ENCODE data around the gene AUH.

DNA sequence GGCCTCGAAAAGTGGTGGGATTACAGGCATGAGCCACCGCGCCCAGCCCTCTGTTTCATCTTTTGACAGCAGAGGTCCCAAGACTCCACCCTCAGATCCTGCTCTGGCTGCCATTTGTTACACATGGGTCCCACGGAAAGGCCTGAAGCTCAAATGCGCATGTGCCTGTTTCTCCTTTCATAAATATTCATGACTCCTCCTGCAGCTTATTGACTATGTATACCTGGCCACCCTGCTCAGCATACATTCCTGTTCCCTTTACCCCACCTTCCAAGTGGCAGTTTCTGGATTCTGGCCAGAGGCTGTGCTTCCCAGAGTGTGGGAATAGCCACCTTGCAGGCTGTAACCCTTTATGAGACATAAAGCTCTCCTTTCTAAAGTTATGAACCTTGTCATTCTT lies 46.5 kb downstream of the AUH start:
- TF ChIP-seq CTCF (IDR thresholded peaks at IDR 0.05 in 2 of 3, conservative IDR thresholded peaks at IDR 0.05 in 1 of 3; ENCODE audit: control insufficient read depth in 2 of 3, extremely low read depth in 1 of 3, insufficient read depth in 1 of 3, low read depth in 3 of 3, low read length in 3 of 3) (no peak), TCF12 (IDR thresholded peaks at IDR 0.05; ENCODE audit: low read depth, low read length) (no peak), YY1 (IDR thresholded peaks at IDR 0.05; ENCODE audit: low read depth, low read length) (no peak), MXI1 (IDR thresholded peaks at IDR 0.05; ENCODE audit: low read depth, low read length) (no peak), HCFC1 (IDR thresholded peaks at IDR 0.05; ENCODE audit: low read length) (no peak), ATF7 (IDR thresholded peaks at IDR 0.05; ENCODE audit: low read depth) (no peak), PAX5 (IDR thresholded peaks at IDR 0.05; ENCODE audit: borderline replicate concordance, low read depth, low read length) (no peak), POLR2A (IDR thresholded peaks at IDR 0.05; ENCODE audit: low read depth, low read length) (no peak), CHD2 (IDR thresholded peaks at IDR 0.05; ENCODE audit: borderline replicate concordance, low read depth, low read length) (no peak), HDGF (IDR thresholded peaks at IDR 0.05) (no peak), POLR2AphosphoS5 (IDR thresholded peaks at IDR 0.05; ENCODE audit: low read length) (no peak)
- TF ChIP-seq, protein P1, sequence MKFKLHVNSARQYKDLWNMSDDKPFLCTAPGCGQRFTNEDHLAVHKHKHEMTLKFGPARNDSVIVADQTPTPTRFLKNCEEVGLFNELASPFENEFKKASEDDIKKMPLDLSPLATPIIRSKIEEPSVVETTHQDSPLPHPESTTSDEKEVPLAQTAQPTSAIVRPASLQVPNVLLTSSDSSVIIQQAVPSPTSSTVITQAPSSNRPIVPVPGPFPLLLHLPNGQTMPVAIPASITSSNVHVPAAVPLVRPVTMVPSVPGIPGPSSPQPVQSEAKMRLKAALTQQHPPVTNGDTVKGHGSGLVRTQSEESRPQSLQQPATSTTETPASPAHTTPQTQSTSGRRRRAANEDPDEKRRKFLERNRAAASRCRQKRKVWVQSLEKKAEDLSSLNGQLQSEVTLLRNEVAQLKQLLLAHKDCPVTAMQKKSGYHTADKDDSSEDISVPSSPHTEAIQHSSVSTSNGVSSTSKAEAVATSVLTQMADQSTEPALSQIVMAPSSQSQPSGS (IDR thresholded peaks at IDR 0.05; ENCODE audit: low read length), result no peak
- TF ChIP-seq, protein P2, sequence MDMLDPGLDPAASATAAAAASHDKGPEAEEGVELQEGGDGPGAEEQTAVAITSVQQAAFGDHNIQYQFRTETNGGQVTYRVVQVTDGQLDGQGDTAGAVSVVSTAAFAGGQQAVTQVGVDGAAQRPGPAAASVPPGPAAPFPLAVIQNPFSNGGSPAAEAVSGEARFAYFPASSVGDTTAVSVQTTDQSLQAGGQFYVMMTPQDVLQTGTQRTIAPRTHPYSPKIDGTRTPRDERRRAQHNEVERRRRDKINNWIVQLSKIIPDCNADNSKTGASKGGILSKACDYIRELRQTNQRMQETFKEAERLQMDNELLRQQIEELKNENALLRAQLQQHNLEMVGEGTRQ (IDR thresholded peaks at IDR 0.05; ENCODE audit: borderline replicate concordance, low read depth, low read length), result no peak
- TF ChIP-seq, protein P3, sequence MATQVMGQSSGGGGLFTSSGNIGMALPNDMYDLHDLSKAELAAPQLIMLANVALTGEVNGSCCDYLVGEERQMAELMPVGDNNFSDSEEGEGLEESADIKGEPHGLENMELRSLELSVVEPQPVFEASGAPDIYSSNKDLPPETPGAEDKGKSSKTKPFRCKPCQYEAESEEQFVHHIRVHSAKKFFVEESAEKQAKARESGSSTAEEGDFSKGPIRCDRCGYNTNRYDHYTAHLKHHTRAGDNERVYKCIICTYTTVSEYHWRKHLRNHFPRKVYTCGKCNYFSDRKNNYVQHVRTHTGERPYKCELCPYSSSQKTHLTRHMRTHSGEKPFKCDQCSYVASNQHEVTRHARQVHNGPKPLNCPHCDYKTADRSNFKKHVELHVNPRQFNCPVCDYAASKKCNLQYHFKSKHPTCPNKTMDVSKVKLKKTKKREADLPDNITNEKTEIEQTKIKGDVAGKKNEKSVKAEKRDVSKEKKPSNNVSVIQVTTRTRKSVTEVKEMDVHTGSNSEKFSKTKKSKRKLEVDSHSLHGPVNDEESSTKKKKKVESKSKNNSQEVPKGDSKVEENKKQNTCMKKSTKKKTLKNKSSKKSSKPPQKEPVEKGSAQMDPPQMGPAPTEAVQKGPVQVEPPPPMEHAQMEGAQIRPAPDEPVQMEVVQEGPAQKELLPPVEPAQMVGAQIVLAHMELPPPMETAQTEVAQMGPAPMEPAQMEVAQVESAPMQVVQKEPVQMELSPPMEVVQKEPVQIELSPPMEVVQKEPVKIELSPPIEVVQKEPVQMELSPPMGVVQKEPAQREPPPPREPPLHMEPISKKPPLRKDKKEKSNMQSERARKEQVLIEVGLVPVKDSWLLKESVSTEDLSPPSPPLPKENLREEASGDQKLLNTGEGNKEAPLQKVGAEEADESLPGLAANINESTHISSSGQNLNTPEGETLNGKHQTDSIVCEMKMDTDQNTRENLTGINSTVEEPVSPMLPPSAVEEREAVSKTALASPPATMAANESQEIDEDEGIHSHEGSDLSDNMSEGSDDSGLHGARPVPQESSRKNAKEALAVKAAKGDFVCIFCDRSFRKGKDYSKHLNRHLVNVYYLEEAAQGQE (IDR thresholded peaks at IDR 0.05; ENCODE audit: low read depth, low read length), result no peak
